ENCODE measurements around the gene PAPSS1. TPM values are rescaled to one million over a fixed set of nuclear protein-coding genes. Genes with fewer than 3 reads are reported as not detected.
A peak's percentile ranks its signal among the peaks of the same experiment; 100 is the strongest.
"Not testable (repeated sequence)": the region's sequence is repeated elsewhere in the genome, so short reads cannot be mapped to it uniquely, and the experiment has no call there.

Gene PAPSS1
- total RNA-seq, 2 donors from 2014 or later, result 20.0 to 29.8 TPM

- H3K9me3 ChIP-seq, result no peaks in the 10 kb centered on the region
- TF ChIP-seq, protein P1, sequence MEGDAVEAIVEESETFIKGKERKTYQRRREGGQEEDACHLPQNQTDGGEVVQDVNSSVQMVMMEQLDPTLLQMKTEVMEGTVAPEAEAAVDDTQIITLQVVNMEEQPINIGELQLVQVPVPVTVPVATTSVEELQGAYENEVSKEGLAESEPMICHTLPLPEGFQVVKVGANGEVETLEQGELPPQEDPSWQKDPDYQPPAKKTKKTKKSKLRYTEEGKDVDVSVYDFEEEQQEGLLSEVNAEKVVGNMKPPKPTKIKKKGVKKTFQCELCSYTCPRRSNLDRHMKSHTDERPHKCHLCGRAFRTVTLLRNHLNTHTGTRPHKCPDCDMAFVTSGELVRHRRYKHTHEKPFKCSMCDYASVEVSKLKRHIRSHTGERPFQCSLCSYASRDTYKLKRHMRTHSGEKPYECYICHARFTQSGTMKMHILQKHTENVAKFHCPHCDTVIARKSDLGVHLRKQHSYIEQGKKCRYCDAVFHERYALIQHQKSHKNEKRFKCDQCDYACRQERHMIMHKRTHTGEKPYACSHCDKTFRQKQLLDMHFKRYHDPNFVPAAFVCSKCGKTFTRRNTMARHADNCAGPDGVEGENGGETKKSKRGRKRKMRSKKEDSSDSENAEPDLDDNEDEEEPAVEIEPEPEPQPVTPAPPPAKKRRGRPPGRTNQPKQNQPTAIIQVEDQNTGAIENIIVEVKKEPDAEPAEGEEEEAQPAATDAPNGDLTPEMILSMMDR (IDR thresholded peaks at IDR 0.05), result peak; percentile 67
- H3K4me1 ChIP-seq (ENCODE audit: control insufficient read depth in 1 of 2, low read depth in 2 of 2), result peaks cover 0 to 14% of the 10 kb centered on the region in 2 donors
- ATAC-seq (ENCODE audit: insufficient number of reproducible peaks, low FRiP score, low read depth), result no peak
- DNase-seq (ENCODE audit: low spot score), result no peak
- no peak overlapping the region for H3K4me3 ChIP-seq
- H3K27ac ChIP-seq, result no peak overlapping the region
- no peaks in the 10 kb centered on the region for H3K36me3 ChIP-seq
- no peaks in the 10 kb centered on the region for H3K27me3 ChIP-seq (replicated peaks; ENCODE audit: insufficient read depth)
Measured at GRCh38 chr4:107736924-107737448, 17.0 kb upstream of the PAPSS1 start.

GRCh38 chr4:107736037-107736436 is 16.0 kb upstream of the PAPSS1 start:
- no peak for ATAC-seq (ENCODE audit: insufficient number of reproducible peaks, low FRiP score, low read depth)
- TF ChIP-seq, protein P1 (IDR thresholded peaks at IDR 0.05), result no peak
- Histone ChIP-seq H3K27me3 (replicated peaks; ENCODE audit: insufficient read depth) (no peaks in the 10 kb centered on the region), H3K4me1 (ENCODE audit: control insufficient read depth in 1 of 2, low read depth in 2 of 2) (peaks cover 0 to 8% of the 10 kb centered on the region in 2 donors), H3K4me3 (no peak overlapping the region), H3K36me3 (no peaks in the 10 kb centered on the region), H3K27ac (no peak overlapping the region), H3K9me3 (no peaks in the 10 kb centered on the region)
- no peak for DNase-seq (ENCODE audit: low spot score)

- Histone ChIP-seq H3K27ac (no peak overlapping the region), H3K4me3 (no peak overlapping the region), H3K36me3 (no peaks in the 10 kb centered on the region), H3K4me1 (ENCODE audit: control insufficient read depth in 1 of 2, low read depth in 2 of 2) (no peaks in the 10 kb centered on the region), H3K9me3 (no peaks in the 10 kb centered on the region), H3K27me3 (replicated peaks; ENCODE audit: insufficient read depth) (no peaks in the 10 kb centered on the region)
- no peak for ATAC-seq (ENCODE audit: insufficient number of reproducible peaks, low FRiP score, low read depth)
- no peak for DNase-seq (ENCODE audit: low spot score)
- TF ChIP-seq, protein P1 (IDR thresholded peaks at IDR 0.05), result no peak
Measured at GRCh38 chr4:107734120-107734519, 14.1 kb upstream of the PAPSS1 start.

DNA sequence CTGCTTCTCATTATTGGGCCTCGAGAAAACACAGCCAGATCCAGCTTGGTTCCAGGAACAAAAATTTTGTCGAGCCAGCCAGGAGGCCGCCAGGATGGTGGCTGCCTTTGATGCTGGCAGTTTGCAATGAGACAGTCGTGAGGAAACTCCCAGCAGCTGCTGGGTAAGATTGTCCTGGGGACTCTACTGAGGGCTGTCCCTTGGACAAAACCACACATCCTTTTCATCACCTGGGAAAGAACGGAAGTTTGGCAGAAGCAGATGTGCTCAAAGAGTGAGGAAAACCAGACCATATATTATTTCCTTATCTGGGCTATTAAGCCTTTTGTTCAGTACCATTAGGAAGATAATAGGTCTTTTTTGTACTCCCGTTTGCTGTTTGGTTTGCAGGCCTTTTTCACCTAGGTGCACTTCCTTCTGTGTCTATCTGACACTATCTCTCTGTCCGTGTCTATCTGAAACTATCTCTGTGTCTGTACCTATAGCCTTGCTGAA is 13.4 kb upstream of the PAPSS1 start:
- no peaks in the 10 kb centered on the region for H3K9me3 ChIP-seq
- DNase-seq (ENCODE audit: low spot score) (no peak), ATAC-seq (ENCODE audit: insufficient number of reproducible peaks, low FRiP score, low read depth) (no peak)
- no peak overlapping the region for H3K27ac ChIP-seq
- no peaks in the 10 kb centered on the region for H3K4me1 ChIP-seq (ENCODE audit: control insufficient read depth in 1 of 2, low read depth in 2 of 2)
- TF ChIP-seq, protein P1 (IDR thresholded peaks at IDR 0.05), result no peak
- H3K36me3 ChIP-seq, result no peaks in the 10 kb centered on the region
- no peaks in the 10 kb centered on the region for H3K27me3 ChIP-seq (replicated peaks; ENCODE audit: insufficient read depth)
- no peak overlapping the region for H3K4me3 ChIP-seq

GRCh38 chr4:107729050-107729449 is 9.0 kb upstream of the PAPSS1 start:
- not testable (repeated sequence) for ATAC-seq (ENCODE audit: insufficient number of reproducible peaks, low FRiP score, low read depth); H3K4me3 ChIP-seq

GRCh38 chr4:107726131-107726925 is 6.3 kb upstream of the PAPSS1 start:
- not testable (repeated sequence) for H3K4me1 ChIP-seq (ENCODE audit: control insufficient read depth in 1 of 2, low read depth in 2 of 2); H3K9me3 ChIP-seq; H3K27me3 ChIP-seq (replicated peaks; ENCODE audit: insufficient read depth); H3K27ac ChIP-seq; H3K36me3 ChIP-seq; H3K4me3 ChIP-seq; DNase-seq (ENCODE audit: low spot score); ATAC-seq (ENCODE audit: insufficient number of reproducible peaks, low FRiP score, low read depth)

More at GRCh38 chr4:107729050-107729449, 9.0 kb upstream of the PAPSS1 start:
- DNase-seq (ENCODE audit: low spot score); H3K27ac ChIP-seq; H3K9me3 ChIP-seq; H3K27me3 ChIP-seq (replicated peaks; ENCODE audit: insufficient read depth); H3K36me3 ChIP-seq; H3K4me1 ChIP-seq (ENCODE audit: control insufficient read depth in 1 of 2, low read depth in 2 of 2): not testable (repeated sequence)

Data from thoracic aorta (tissue), 2 donors.